H1 (cell line): ENCODE data around the gene LCE4A. TPM values are rescaled to one million over a fixed set of nuclear protein-coding genes. Genes with fewer than 3 reads are reported as not detected.

Experiments
- CTCF ChIA-PET: fragments of 300-600 bp; sonication (Branson Sonifier 250); formaldehyde crosslinking; loops from one replicate; lab custom pipeline; 2021; ENCODE audit not compliant: partially characterized antibody; lab: Charles Lee
- POLR2A ChIA-PET: fragments of 300-600 bp; sonication (Branson Sonifier 250); formaldehyde crosslinking; loops from one replicate; lab custom pipeline; 2021; ENCODE audit warnings: inconsistent platforms; ENCODE audit not compliant: partially characterized antibody; lab: Charles Lee
- DNase-seq, 2 experiments: peaks; one replicate each; pipeline versions ENCODE4 v3.0.0 to v3.0.0-alpha.2; 2010 to 2022; ENCODE audit warnings: low spot score in 2 of 2, low read depth in 1 of 2, mixed read lengths in 1 of 2
- FAIRE-seq: peaks from 2 replicates; lab custom pipeline; 2011; peaks lifted over from hg19 to GRCh38; lab: Jason Lieb, UNC
- H2AFZ ChIP-seq: 2 replicates; pipeline ENCODE4 v1.8.1; 2012; ENCODE audit warnings: low read length, inconsistent platforms
- H2AK5ac ChIP-seq: 2 replicates; pipeline ENCODE4 v1.6.1; 2013; ENCODE audit warnings: low read depth, low read length
- H2BK120ac ChIP-seq: replicated peaks from 2 replicates; pipeline ENCODE3; 2013; ENCODE audit warnings: low read depth, low read length, inconsistent platforms
- H2BK12ac ChIP-seq: 2 replicates; pipeline ENCODE4 v1.6.1; 2013; ENCODE audit warnings: low read depth, low read length
- H2BK15ac ChIP-seq: 2 replicates; pipeline ENCODE4 v1.6.1; 2013; ENCODE audit warnings: low read length
- H2BK20ac ChIP-seq: 2 replicates; pipeline ENCODE4 v1.6.1; 2013; ENCODE audit warnings: low read length
- H2BK5ac ChIP-seq: 2 replicates; pipeline ENCODE4 v1.6.1; 2013; ENCODE audit warnings: low read depth, low read length
- H3K14ac ChIP-seq: 2 replicates; pipeline ENCODE4 v1.6.1; 2013; ENCODE audit warnings: inconsistent platforms; ENCODE audit not compliant: insufficient read length
- H3K18ac ChIP-seq: 2 replicates; pipeline ENCODE4 v1.6.1; 2013; ENCODE audit warnings: low read length; ENCODE audit errors: extremely low read depth
- H3K23ac ChIP-seq: 2 replicates; pipeline ENCODE4 v1.6.1; 2013; ENCODE audit warnings: inconsistent platforms; ENCODE audit not compliant: insufficient read length
- H3K23me2 ChIP-seq: 2 replicates; pipeline ENCODE4 v1.6.1; 2013; ENCODE audit warnings: low read depth, low read length
- H3K27ac ChIP-seq: 2 replicates; pipeline ENCODE4 v1.6.1; 2011; ENCODE audit warnings: low read depth, low read length, inconsistent platforms
- H3K27me3 ChIP-seq, 4 experiments: replicated peaks in 1 of 4; 1 replicate in 1 of 4; 2 replicates in 3 of 4; pipeline versions ENCODE4 v1.6.1 to v1.8.1; 2011 to 2013; ENCODE audit warnings: low read length in 3 of 4, mild to moderate bottlenecking in 3 of 4, inconsistent platforms in 2 of 4, mixed read lengths in 2 of 4, moderate library complexity in 1 of 4; ENCODE audit not compliant: control insufficient read depth in 3 of 4, insufficient read depth in 3 of 4; ENCODE audit errors: extremely low read depth in 1 of 4
- H3K36me3 ChIP-seq, 4 experiments: 2 replicates each; pipeline versions ENCODE4 v1.6.1 to v1.8.1; 2011 to 2013; ENCODE audit warnings: mild to moderate bottlenecking in 4 of 4, low read length in 3 of 4, moderate library complexity in 2 of 4, control low read depth in 1 of 4, inconsistent platforms in 1 of 4; ENCODE audit not compliant: insufficient read depth in 4 of 4, control insufficient read depth in 2 of 4
- H3K4ac ChIP-seq: replicated peaks from 2 replicates; pipeline ENCODE3; 2013; ENCODE audit warnings: low read length, low read depth, mixed read lengths, inconsistent platforms; ENCODE audit not compliant: insufficient read length
- H3K4me1 ChIP-seq, 4 experiments: replicated peaks in 1 of 4; 1 replicate in 1 of 4; 2 replicates in 3 of 4; pipeline versions ENCODE4 v1.6.1 to v1.8.1; 2011 to 2013; ENCODE audit warnings: low read length in 3 of 4, inconsistent platforms in 2 of 4, mixed read lengths in 1 of 4; ENCODE audit not compliant: insufficient read depth in 4 of 4, control insufficient read depth in 3 of 4
- H3K4me2 ChIP-seq, 2 experiments: 2 replicates each; pipeline versions ENCODE4 v1.6.1 to v1.8.1; 2011 to 2013; ENCODE audit warnings: low read depth in 2 of 2, low read length in 2 of 2, control low read depth in 1 of 2, inconsistent platforms in 1 of 2, mild to moderate bottlenecking in 1 of 2; ENCODE audit not compliant: insufficient read depth in 1 of 2
- H3K4me3 ChIP-seq, 4 experiments: fragments of 200-600, 300-600 bp in 1 of 4; sonication (generic), shearing (Covaris generic), sonication (Bioruptor Twin) in 1 of 4; 2 replicates each; pipeline versions ENCODE4 v1.5.1 to v1.8.1; 2011 to 2016; ENCODE audit warnings: low read length in 4 of 4, low read depth in 3 of 4, control low read depth in 2 of 4, inconsistent platforms in 2 of 4, mild to moderate bottlenecking in 2 of 4, mixed read lengths in 1 of 4, moderate library complexity in 1 of 4; ENCODE audit not compliant: insufficient read depth in 2 of 4; ENCODE audit errors: extremely low read depth in 1 of 4
- H3K56ac ChIP-seq: replicated peaks from 2 replicates; pipeline ENCODE3; 2013; ENCODE audit warnings: low read depth, mild to moderate bottlenecking, mixed read lengths, low read length, inconsistent platforms; ENCODE audit not compliant: insufficient read length
- H3K79me1 ChIP-seq: 2 replicates; pipeline ENCODE4 v1.6.1; 2013; ENCODE audit warnings: low read depth, low read length, control low read depth
- H3K79me2 ChIP-seq, 2 experiments: 2 replicates each; pipeline versions ENCODE4 v1.6.1 to v1.8.1; 2012 to 2013; ENCODE audit warnings: low read length in 2 of 2, mild to moderate bottlenecking in 2 of 2, inconsistent platforms in 1 of 2; ENCODE audit not compliant: insufficient read depth in 2 of 2, control insufficient read depth in 1 of 2
- H3K9ac ChIP-seq, 4 experiments: replicated peaks in 1 of 4; 1 replicate in 1 of 4; 2 replicates in 3 of 4; pipeline versions ENCODE4 v1.6.1 to v1.8.1; 2011 to 2013; ENCODE audit warnings: low read depth in 3 of 4, low read length in 3 of 4, control low read depth in 2 of 4, mild to moderate bottlenecking in 2 of 4, moderate library complexity in 2 of 4, inconsistent platforms in 1 of 4; ENCODE audit errors: extremely low read depth in 1 of 4
- H3K9me3 ChIP-seq, 2 experiments: 2 replicates each; pipeline versions ENCODE4 v1.6.1 to v1.8.1; 2012 to 2013; ENCODE audit warnings: mild to moderate bottlenecking in 2 of 2, moderate library complexity in 2 of 2, control low read depth in 1 of 2, inconsistent platforms in 1 of 2, low read depth in 1 of 2, low read length in 1 of 2, mixed read lengths in 1 of 2; ENCODE audit not compliant: insufficient read depth in 2 of 2
- H4K20me1 ChIP-seq, 2 experiments: replicated peaks in 1 of 2; 2 replicates each; pipeline versions ENCODE3 to v1.8.1; 2011 to 2013; ENCODE audit warnings: inconsistent platforms in 2 of 2, low read length in 2 of 2, mild to moderate bottlenecking in 1 of 2; ENCODE audit not compliant: insufficient read depth in 2 of 2, control insufficient read depth in 1 of 2
- H4K5ac ChIP-seq: 2 replicates; pipeline ENCODE4 v1.6.1; 2013; ENCODE audit warnings: low read length, low read depth, mixed read lengths, inconsistent platforms; ENCODE audit not compliant: insufficient read length
- H4K8ac ChIP-seq: 2 replicates; pipeline ENCODE4 v1.8.0; 2013; ENCODE audit warnings: mild to moderate bottlenecking, moderate library complexity, low read length, inconsistent platforms; ENCODE audit not compliant: insufficient read depth; ENCODE audit errors: extremely low read depth
- H4K91ac ChIP-seq: replicated peaks from 2 replicates; pipeline ENCODE3; 2013; ENCODE audit warnings: low read length, mixed read lengths, inconsistent platforms; ENCODE audit not compliant: insufficient read length
- RAD21 ChIP-seq, 2 experiments: IDR thresholded peaks in 1 of 2; conservative IDR thresholded peaks in 1 of 2; 2 replicates each; pipeline ENCODE4 v1.6.1; 2011; ENCODE audit warnings: low read depth in 2 of 2, low read length in 2 of 2, improper control_type of control experiment in 1 of 2, inconsistent platforms in 1 of 2, mild to moderate bottlenecking in 1 of 2, moderate library complexity in 1 of 2
- ZNF274 ChIP-seq: IDR thresholded peaks from 2 replicates; pipeline ENCODE4 v1.7.0; 2012; ENCODE audit warnings: low read length, borderline replicate concordance; ENCODE audit errors: extremely low read depth
- WGBS, 2 experiments: shearing (Covaris generic) in 1 of 2; methylation state at CpG; one replicate each; pipeline versions ENCODE4 v1.1.6 to v1.1.7; 2013 to 2015; ENCODE audit warnings: low lambda C conversion rate in 2 of 2, mixed read lengths in 2 of 2, inconsistent platforms in 1 of 2, low coverage in 1 of 2, missing lambda C conversion rate in 1 of 2; ENCODE audit not compliant: insufficient replicate concordance in 2 of 2, insufficient coverage in 1 of 2, insufficient read length in 1 of 2; ENCODE audit errors: extremely low coverage in 1 of 2, missing lambda C conversion rate in 1 of 2; 5-methylcytosine and 5-hydroxymethylcytosine counted together
- polyA plus RNA-seq, 7 experiments: library from polyadenylated mRNA; depleted of rRNA in 3 of 7; stranded (reverse) in 5 of 7; unstranded in 2 of 7; fragments of >200 nt in 5 of 7; fragments of 200-250 nt in 2 of 7; gene quantifications; 1 replicate in 5 of 7; 2 replicates in 1 of 7; 4 replicates in 1 of 7; pipeline versions ENCODE4 v1.2.1 to v1.2.3, GENCODE V29; 2011 to 2013; ENCODE audit warnings: missing spikeins in 2 of 7, mixed read lengths in 2 of 7
- total RNA-seq: library from RNA; stranded (reverse); fragmentation: NEBNext Ultra II Directional; extraction: Animal tissue kit (Norgen Biotek cat#: 25700); gene quantifications from 2 replicates; pipeline ENCODE4 v1.2.1, GENCODE V29; 2021

Gene LCE4A
- total and polyA plus RNA-seq, 2 of the 8 experiments (the other 6 are each of a cell fraction or from before 2014, with no cell fraction given), result not detected

GRCh38 chr1:152735648-152736047 lies 27.7 kb downstream of the LCE4A start:
- H3K79me2 ChIP-seq, result no peaks in the 10 kb centered on the region

More at GRCh38 chr1:152735648-152736047, 27.7 kb downstream of the LCE4A start:
- Histone ChIP-seq H3K27ac (no peak overlapping the region), H4K20me1 (no peaks in the 10 kb centered on the region), H3K27me3 (no peaks in the 10 kb centered on the region), H3K4me1 (no peaks in the 10 kb centered on the region), H2BK12ac (no peak overlapping the region), H3K23ac (no peak overlapping the region), H3K9ac (no peak overlapping the region), H2BK5ac (no peak overlapping the region), H4K91ac (no peak overlapping the region), H3K56ac (no peak overlapping the region), H2BK120ac (no peak overlapping the region), H2BK15ac (no peak overlapping the region), H2AK5ac (no peak overlapping the region), H3K4me3 (no peak overlapping the region), H3K9me3 (peaks cover 65 to 81% of the 10 kb centered on the region in 2 experiments), H4K5ac (no peak overlapping the region), H3K79me1 (no peaks in the 10 kb centered on the region), H3K18ac (no peak overlapping the region), H3K14ac (no peak overlapping the region), H2BK20ac (no peak overlapping the region), H3K4ac (no peak overlapping the region), H3K36me3 (no peaks in the 10 kb centered on the region), H4K8ac (no peak overlapping the region), H2AFZ (no peak overlapping the region), H3K23me2 (no peaks in the 10 kb centered on the region), H3K4me2 (no peak overlapping the region)
- ChIA-PET POLR2A (no interaction called here), CTCF (interaction anchor here (0.6 kb wide), 1 partner anchor 729 kb away, joined by 3 read pairs; no protein-coding TSS in a partner anchor)
- FAIRE-seq (no peak), DNase-seq (no peak)
- 44% methylated on average over 1 of the region's 1 CpG; no CpG with 5 or more reads in 1 of the 2 experiments for WGBS, 2 experiments
- 0 out of 4 replicates have a peak, but pooled peaks of 1 of the 2 experiments have one; percentile 2 for TF ChIP-seq RAD21 (IDR thresholded peaks at IDR 0.05 in 1 of 2, conservative IDR thresholded peaks at IDR 0.05 in 1 of 2; ENCODE audit: low read depth in 2 of 2, low read length in 2 of 2)
- TF ChIP-seq ZNF274, result no peak
